HG02759 (cell line): ENCODE data around the gene PDCD1LG2.
"Not testable (repeated sequence)": the region's sequence is repeated elsewhere in the genome, so short reads cannot be mapped to it uniquely, and the experiment has no call there.

Source experiments
- ATAC-seq: cut with Tn5 transposase; IDR thresholded peaks from one replicate; pipeline ENCODE4 v1.9.1; 2021; ENCODE audit warnings: mild to moderate bottlenecking, moderate library complexity; ENCODE audit not compliant: unreplicated experiment

The PDCD1LG2 gene

GRCh38 chr9:5510360-5510931, at the start of gene PDCD1LG2:
TSS of gene PDCD1LG2 (plus strand) at chr9:5510531. CDS start at chr9:5522547, 12,016 bp downstream.
- peak; percentile 76 for ATAC-seq

- ATAC-seq, result not testable (repeated sequence)
Measured at GRCh38 chr9:5464831-5465330, 45.5 kb upstream of the PDCD1LG2 start.

GRCh38 chr9:5466005-5466404, 44.3 kb upstream of the PDCD1LG2 start:
- no peak for ATAC-seq

GRCh38 chr9:5466766-5467165, 43.6 kb upstream of the PDCD1LG2 start:
- ATAC-seq, result no peak

- no peak for ATAC-seq
Measured at GRCh38 chr9:5468850-5469249, 41.5 kb upstream of the PDCD1LG2 start.

GRCh38 chr9:5470122-5470521, 40.2 kb upstream of the PDCD1LG2 start:
- ATAC-seq, result no peak

GRCh38 chr9:5470816-5471215, 39.5 kb upstream of the PDCD1LG2 start:
- ATAC-seq, result no peak

- not testable (repeated sequence) for ATAC-seq
Measured at GRCh38 chr9:5475611-5476010, 34.7 kb upstream of the PDCD1LG2 start.

- ATAC-seq, result no peak
Measured at GRCh38 chr9:5478206-5478605, 32.1 kb upstream of the PDCD1LG2 start.

- ATAC-seq, result peak; percentile 67
Measured at GRCh38 chr9:5479994-5480694, 30.2 kb upstream of the PDCD1LG2 start.

- no peak for ATAC-seq
Measured at GRCh38 chr9:5480919-5481318, 29.4 kb upstream of the PDCD1LG2 start.

- ATAC-seq, result no peak
Measured at GRCh38 chr9:5481322-5482040, 28.9 kb upstream of the PDCD1LG2 start.

GRCh38 chr9:5482194-5482593, 28.1 kb upstream of the PDCD1LG2 start:
- ATAC-seq, result no peak

GRCh38 chr9:5483306-5483705, 27.0 kb upstream of the PDCD1LG2 start:
- no peak for ATAC-seq

- ATAC-seq, result no peak
Measured at GRCh38 chr9:5485378-5486085, 24.8 kb upstream of the PDCD1LG2 start.

- ATAC-seq, result no peak
Measured at GRCh38 chr9:5486988-5487387, 23.3 kb upstream of the PDCD1LG2 start.

- no peak for ATAC-seq
Measured at GRCh38 chr9:5488221-5489008, 21.9 kb upstream of the PDCD1LG2 start.

- no peak for ATAC-seq
Measured at GRCh38 chr9:5489630-5490490, 20.5 kb upstream of the PDCD1LG2 start.

- no peak for ATAC-seq
Measured at GRCh38 chr9:5492965-5493678, 17.2 kb upstream of the PDCD1LG2 start.
